ENCODE results near the gene ALK. TPM values are rescaled to one million over a fixed set of nuclear protein-coding genes. Genes with fewer than 3 reads are reported as not detected.

ALK gene
- total RNA-seq, 1 experiment from 2014 or later = not detected

GRCh38 chr2:29242621-29243375 is 678.6 kb downstream of the ALK start:
- no peak overlapping the region for H4K91ac ChIP-seq (ENCODE audit: insufficient read length, low read depth, low read length)
- H3K14ac ChIP-seq (ENCODE audit: insufficient read depth, low read length) = no peak overlapping the region
- peaks cover 6% of the 10 kb centered on the region for H3K27me3 Mint-ChIP-seq (ENCODE audit: low read depth)
- H2BK12ac ChIP-seq (ENCODE audit: insufficient read length, low read depth, low read length) = no peak overlapping the region
- no peak overlapping the region for H3K27ac Mint-ChIP-seq
- no peak overlapping the region for H4K5ac ChIP-seq (ENCODE audit: insufficient read length, low read depth, low read length)
- no peaks in the 10 kb centered on the region for H4K20me1 ChIP-seq (ENCODE audit: control insufficient read depth, insufficient read depth, insufficient read length)
- H3K27ac ChIP-seq (ENCODE audit: insufficient read length, low read depth, low read length) = no peak overlapping the region
- no peaks in the 10 kb centered on the region for H3K36me3 Mint-ChIP-seq (ENCODE audit: insufficient read depth in 1 of 3, low read depth in 3 of 3)
- H3K4me2 ChIP-seq (ENCODE audit: insufficient read depth, insufficient read length, low read length) = no peak overlapping the region
- no peak overlapping the region for H2AFZ ChIP-seq (ENCODE audit: low read length)
- no peak overlapping the region for H3K23ac ChIP-seq (ENCODE audit: insufficient read length, low read depth, low read length)
- no peak overlapping the region for H3K9ac ChIP-seq (ENCODE audit: extremely low read depth, insufficient read length, low read length)
- no peak overlapping the region for H3K56ac ChIP-seq (ENCODE audit: insufficient read length, low read depth, low read length)
- H2BK15ac ChIP-seq (ENCODE audit: low read depth, low read length) = no peak overlapping the region
- H2BK120ac ChIP-seq (ENCODE audit: low read depth, low read length, poor library complexity, severe bottlenecking) = no peak overlapping the region
- no peak overlapping the region for H2BK20ac ChIP-seq (ENCODE audit: low read depth, low read length, poor library complexity, severe bottlenecking)
- no peak for TF ChIP-seq CTCF (conservative IDR thresholded peaks at IDR 0.05)
- DNase-seq = no peak
- H3T11ph ChIP-seq (ENCODE audit: low read length) = no peak overlapping the region
- no peak overlapping the region for H3K4me3 Mint-ChIP-seq
- peaks cover 0 to 2% of the 10 kb centered on the region in 2 experiments; a peak in 3 of 4 replicates for H3K4me1 Mint-ChIP-seq
- H4K8ac ChIP-seq (replicated peaks; ENCODE audit: insufficient read length, low read depth, low read length) = no peak overlapping the region
- H3K23me2 ChIP-seq (ENCODE audit: insufficient read length, low read depth, low read length, poor library complexity, severe bottlenecking) = peaks cover 4% of the 10 kb centered on the region
- H2BK5ac ChIP-seq (ENCODE audit: insufficient read length, low read length) = no peak overlapping the region
- no CpG with 5 or more reads among the region's 9 CpGs for WGBS (ENCODE audit: extremely low coverage, insufficient read length, low lambda C conversion rate)
- H3K9me3 ChIP-seq (ENCODE audit: control insufficient read depth, low read depth, low read length) = no peaks in the 10 kb centered on the region
- no peaks in the 10 kb centered on the region for H3K27me3 ChIP-seq (ENCODE audit: insufficient read depth, low read length)
- H3K18ac ChIP-seq (ENCODE audit: insufficient read length, low read depth, low read length) = no peak overlapping the region
- H3K79me1 ChIP-seq (ENCODE audit: insufficient read depth, low read depth, low read length, poor library complexity, severe bottlenecking) = no peaks in the 10 kb centered on the region
- no peaks in the 10 kb centered on the region for H3K4me1 ChIP-seq (ENCODE audit: insufficient read depth, low read length)
- H2AK5ac ChIP-seq (ENCODE audit: insufficient read length, low read length) = no peak overlapping the region
- no peak overlapping the region for H3K4ac ChIP-seq (ENCODE audit: low read depth, low read length)
- H3K79me2 ChIP-seq (ENCODE audit: insufficient read depth, low read length) = no peaks in the 10 kb centered on the region
- H3K9me3 Mint-ChIP-seq = no peaks in the 10 kb centered on the region; a peak in 1 of 5 replicates
